HEK293T (cell line): ENCODE data around the gene PHEX.

Experiments
- CTCF ChIA-PET: fragments of 350-600 bp; formaldehyde crosslinking; extraction: SDS; loops from one replicate; lab custom pipeline; 2021; ENCODE audit warnings: antibody characterized with exemption, inconsistent platforms; lab: Yijun Ruan, JAX
- POLR2A ChIA-PET: fragments of 350-600 bp; formaldehyde crosslinking; extraction: SDS; loops from one replicate; lab custom pipeline; 2020; ENCODE audit warnings: antibody characterized with exemption, inconsistent platforms; lab: Yijun Ruan, JAX
- DNase-seq: peaks from one replicate; pipeline ENCODE4 v3.0.0; 2012; ENCODE audit warnings: mixed read lengths; ENCODE audit errors: extremely low spot score
- ARNT ChIP-seq: fragments of 450-650 bp; IDR thresholded peaks from 2 replicates; pipeline ENCODE4 v1.6.1; 2017; ENCODE audit warnings: mild to moderate bottlenecking
- BHLHE40 ChIP-seq: fragments of 450-650 bp; IDR thresholded peaks from 2 replicates; pipeline ENCODE4 v1.6.1; 2016; ENCODE audit warnings: mild to moderate bottlenecking, moderate library complexity, borderline replicate concordance
- CTBP1 ChIP-seq: fragments of 450-650 bp; IDR thresholded peaks from 2 replicates; pipeline ENCODE4 v1.6.1; 2016; ENCODE audit warnings: borderline replicate concordance
- ELF4 ChIP-seq: fragments of 450-650 bp; IDR thresholded peaks from 2 replicates; pipeline ENCODE4 v1.6.1; 2017; ENCODE audit warnings: antibody characterized with exemption
- FOXA1 ChIP-seq: fragments of 450-650 bp; IDR thresholded peaks from 2 replicates; pipeline ENCODE4 v1.6.1; 2016; ENCODE audit warnings: mild to moderate bottlenecking
- FOXK2 ChIP-seq: fragments of 450-650 bp; IDR thresholded peaks from 2 replicates; pipeline ENCODE4 v1.6.1; 2016; ENCODE audit warnings: mild to moderate bottlenecking
- FOXM1 ChIP-seq: fragments of 450-650 bp; IDR thresholded peaks from 2 replicates; pipeline ENCODE4 v1.6.1; 2017; ENCODE audit warnings: mild to moderate bottlenecking, borderline replicate concordance
- HDGF ChIP-seq: fragments of 450-650 bp; IDR thresholded peaks from 2 replicates; pipeline ENCODE4 v1.6.1; 2017; ENCODE audit warnings: antibody characterized with exemption, borderline replicate concordance
- L3MBTL2 ChIP-seq: fragments of 450-650 bp; conservative IDR thresholded peaks from 2 replicates; pipeline ENCODE4 v1.6.1; 2016; ENCODE audit warnings: mild to moderate bottlenecking
- LEF1 ChIP-seq: fragments of 450-650 bp; IDR thresholded peaks from 2 replicates; pipeline ENCODE4 v1.6.1; 2017; ENCODE audit warnings: mild to moderate bottlenecking, borderline replicate concordance
- NFRKB ChIP-seq: fragments of 450-650 bp; IDR thresholded peaks from 2 replicates; pipeline ENCODE4 v1.6.1; 2016; ENCODE audit warnings: mild to moderate bottlenecking, moderate library complexity
- PKNOX1 ChIP-seq: fragments of 450-650 bp; IDR thresholded peaks from 2 replicates; pipeline ENCODE4 v1.6.1; 2016
- SP1 ChIP-seq: fragments of 450-650 bp; IDR thresholded peaks from 2 replicates; pipeline ENCODE4 v1.6.1; 2017
- SUZ12 ChIP-seq: fragments of 450-650 bp; IDR thresholded peaks from 2 replicates; pipeline ENCODE4 v1.6.1; 2016; ENCODE audit warnings: mild to moderate bottlenecking
- TARDBP ChIP-seq: fragments of 450-650 bp; IDR thresholded peaks from 2 replicates; pipeline ENCODE4 v1.6.1; 2016
- ZNF384 ChIP-seq: fragments of 450-650 bp; IDR thresholded peaks from 2 replicates; pipeline ENCODE4 v1.6.1; 2016

Gene PHEX

GRCh38 chrX:22117633-22118032 is 85.5 kb downstream of the PHEX start:
- TF ChIP-seq ELF4: no peak
- no peak for TF ChIP-seq BHLHE40
- TF ChIP-seq TARDBP: no peak
- no peak for TF ChIP-seq HDGF
- no peak for TF ChIP-seq FOXM1
- no peak for TF ChIP-seq LEF1
- DNase-seq: no peak
- CTCF ChIA-PET: no interaction called here
- POLR2A ChIA-PET: no interaction called here

- ChIA-PET POLR2A (no interaction called here), CTCF (no interaction called here)
- no peak for TF ChIP-seq NFRKB
- TF ChIP-seq LEF1: no peak
- no peak for TF ChIP-seq FOXM1
- no peak for TF ChIP-seq PKNOX1
- TF ChIP-seq ZNF384: no peak
- TF ChIP-seq BHLHE40: no peak
- TF ChIP-seq FOXA1: no peak
- no peak for TF ChIP-seq FOXK2
- no peak for TF ChIP-seq HDGF
- no peak for TF ChIP-seq SUZ12
- TF ChIP-seq ARNT: no peak
- TF ChIP-seq L3MBTL2: no peak
- TF ChIP-seq TARDBP: no peak
- no peak for DNase-seq
These were observed 86.2 kb downstream of the PHEX start for GRCh38 chrX:22118161-22118830.

- TF ChIP-seq FOXK2 (no peak), BHLHE40 (no peak), L3MBTL2 (no peak), SUZ12 (no peak), CTBP1 (no peak), FOXA1 (no peak), SP1 (no peak), PKNOX1 (no peak), ARNT (no peak), HDGF (no peak), TARDBP (no peak)
- CTCF ChIA-PET: interaction anchor here (1.0 kb wide), 1 partner anchor 40 kb away, joined by 4 read pairs; no protein-coding TSS in a partner anchor
- DNase-seq: no peak
- POLR2A ChIA-PET: no interaction called here
These were observed 89.0 kb downstream of the PHEX start for GRCh38 chrX:22121161-22121560.

- TF ChIP-seq FOXA1: no peak
- peak; percentile 14; the same call in 1 of the 2 replicates for TF ChIP-seq PKNOX1
- ChIA-PET CTCF (interaction anchor here (1.2 kb wide), 1 partner anchor 138 kb away, joined by 4 read pairs; no protein-coding TSS in a partner anchor), POLR2A (no interaction called here)
- no peak for DNase-seq
These were observed 90.4 kb downstream of the PHEX start for GRCh38 chrX:22122510-22122909.

GRCh38 chrX:22124098-22124497 is 92.0 kb downstream of the PHEX start:
- POLR2A ChIA-PET: no interaction called here
- CTCF ChIA-PET: no interaction called here
- DNase-seq: no peak
- TF ChIP-seq ELF4: no peak
- TF ChIP-seq CTBP1: no peak

GRCh38 chrX:22125481-22125880 is 93.4 kb downstream of the PHEX start:
- ChIA-PET POLR2A (no interaction called here), CTCF (no interaction called here)
- DNase-seq: no peak
- no peak for TF ChIP-seq FOXM1
- no peak for TF ChIP-seq PKNOX1
- no peak for TF ChIP-seq L3MBTL2
- no peak for TF ChIP-seq BHLHE40
- TF ChIP-seq NFRKB: no peak
- TF ChIP-seq TARDBP: no peak
- no peak for TF ChIP-seq FOXA1
- TF ChIP-seq ZNF384: no peak

- POLR2A ChIA-PET: no interaction called here
- TF ChIP-seq FOXA1 (no peak), FOXM1 (no peak), BHLHE40 (no peak), CTBP1 (no peak), FOXK2 (no peak), NFRKB (no peak), TARDBP (no peak), PKNOX1 (no peak), ELF4 (no peak), SUZ12 (no peak), L3MBTL2 (no peak), ARNT (no peak), SP1 (no peak), ZNF384 (no peak), HDGF (no peak), LEF1 (no peak)
- no peak for DNase-seq
- CTCF ChIA-PET: no interaction called here
These were observed 94.2 kb downstream of the PHEX start for GRCh38 chrX:22126327-22126726.
